IMR-90 (cell line): ENCODE data around the gene TRIM41. TPM values are rescaled to one million over a fixed set of nuclear protein-coding genes. Genes with fewer than 3 reads are reported as not detected.

Experiments
- ATAC-seq: fragments of 200-7000 bp; cut with Tn5 transposase; 2 replicates; pipeline ENCODE4 v1.9.1; 2020; ENCODE audit warnings: low read depth, mild to moderate bottlenecking, moderate library complexity
- BruUV-seq: library from RNA; stranded (reverse); fragments of 400-500 nt; replicated peaks from 2 replicates; lab custom pipeline; 2021; lab: Mats Ljungman, UMichigan
- CTCF ChIA-PET: fragments of 300-600 bp; formaldehyde crosslinking; extraction: SDS; loops from one replicate; lab custom pipeline; 2021; ENCODE audit warnings: antibody characterized with exemption; lab: Yijun Ruan, JAX
- POLR2A ChIA-PET: fragments of 300-600 bp; sonication (Branson Sonifier 250); formaldehyde crosslinking; loops from one replicate; lab custom pipeline; 2022; ENCODE audit warnings: antibody characterized with exemption; ENCODE audit not compliant: unreplicated experiment; lab: Charles Lee
- DNase-seq: peaks from one replicate; pipeline ENCODE4 v3.0.0; 2013
- H2AFZ ChIP-seq: replicated peaks from 2 replicates; pipeline ENCODE3; 2013; ENCODE audit warnings: low read length, mild to moderate bottlenecking; ENCODE audit not compliant: poor library complexity
- H2AK5ac ChIP-seq: 2 replicates; pipeline ENCODE4 v1.6.1; 2013; ENCODE audit warnings: low read depth, low read length, inconsistent platforms
- H2AK9ac ChIP-seq: replicated peaks from 2 replicates; pipeline ENCODE3; 2013; ENCODE audit warnings: mild to moderate bottlenecking, low read depth, low read length, moderate library complexity; ENCODE audit not compliant: poor library complexity
- H2BK120ac ChIP-seq: 2 replicates; pipeline ENCODE4 v1.6.1; 2013; ENCODE audit warnings: low read depth, low read length, inconsistent platforms
- H2BK15ac ChIP-seq: 3 replicates; pipeline ENCODE4 v1.6.1; 2013; ENCODE audit warnings: low read depth, low read length, inconsistent platforms
- H2BK20ac ChIP-seq: 2 replicates; pipeline ENCODE4 v1.6.1; 2013; ENCODE audit warnings: low read depth, mild to moderate bottlenecking, inconsistent platforms, low read length, moderate library complexity
- H2BK5ac ChIP-seq: 2 replicates; pipeline ENCODE4 v1.6.1; 2013; ENCODE audit warnings: mild to moderate bottlenecking, low read depth, low read length, inconsistent platforms; ENCODE audit not compliant: poor library complexity, severe bottlenecking
- H3K14ac ChIP-seq: replicated peaks from 2 replicates; pipeline ENCODE4 v1.6.1; 2013; ENCODE audit warnings: low read depth, low read length, inconsistent platforms
- H3K18ac ChIP-seq: 2 replicates; pipeline ENCODE4 v1.6.1; 2013; ENCODE audit warnings: low read depth, low read length, control low read depth
- H3K23ac ChIP-seq: 2 replicates; pipeline ENCODE4 v1.6.1; 2013; ENCODE audit warnings: low read depth, low read length, inconsistent platforms
- H3K27ac ChIP-seq: 2 replicates; pipeline ENCODE4 v1.5.1; 2013; ENCODE audit warnings: mild to moderate bottlenecking, control low read depth, low read length; ENCODE audit not compliant: insufficient read depth
- H3K27me3 ChIP-seq: 2 replicates; pipeline ENCODE4 v1.6.1; 2013; ENCODE audit warnings: low read length; ENCODE audit not compliant: control insufficient read depth, insufficient read depth
- H3K36me3 ChIP-seq: 2 replicates; pipeline ENCODE4 v1.6.1; 2013; ENCODE audit warnings: low read length, mixed read lengths; ENCODE audit not compliant: control insufficient read depth, insufficient read depth
- H3K4ac ChIP-seq: 2 replicates; pipeline ENCODE4 v1.6.1; 2013; ENCODE audit warnings: low read depth, low read length, inconsistent platforms
- H3K4me1 ChIP-seq: 2 replicates; pipeline ENCODE4 v1.6.1; 2013; ENCODE audit warnings: low read length, mixed read lengths; ENCODE audit not compliant: control insufficient read depth, insufficient read depth
- H3K4me2 ChIP-seq: 2 replicates; pipeline ENCODE4 v1.6.1; 2013; ENCODE audit warnings: low read depth, mild to moderate bottlenecking, control low read depth, low read length, moderate library complexity
- H3K4me3 ChIP-seq: 2 replicates; pipeline ENCODE4 v1.5.1; 2013; ENCODE audit warnings: low read depth, mild to moderate bottlenecking, control low read depth, low read length, moderate library complexity; ENCODE audit not compliant: insufficient read depth
- H3K56ac ChIP-seq: 2 replicates; pipeline ENCODE4 v1.6.1; 2013; ENCODE audit warnings: low read length, inconsistent platforms; ENCODE audit not compliant: insufficient read depth; ENCODE audit errors: extremely low read depth
- H3K79me1 ChIP-seq, 2 experiments: 2 replicates each; pipeline ENCODE4 v1.6.1; 2013; ENCODE audit warnings: low read length in 2 of 2, inconsistent platforms in 1 of 2, low read depth in 1 of 2
- H3K9ac ChIP-seq: 2 replicates; pipeline ENCODE4 v1.6.1; 2013; ENCODE audit warnings: low read depth, low read length, control low read depth
- H3K9me1 ChIP-seq: 2 replicates; pipeline ENCODE4 v1.6.1; 2013; ENCODE audit warnings: low read length, inconsistent platforms; ENCODE audit not compliant: insufficient read depth
- H3K9me3 ChIP-seq: 2 replicates; pipeline ENCODE4 v1.6.1; 2013; ENCODE audit warnings: low read length; ENCODE audit not compliant: control insufficient read depth, insufficient read depth
- H4K20me1 ChIP-seq: 2 replicates; pipeline ENCODE4 v1.6.1; 2013; ENCODE audit warnings: low read length, inconsistent platforms; ENCODE audit not compliant: insufficient read depth
- H4K5ac ChIP-seq: 2 replicates; pipeline ENCODE4 v1.6.1; 2013; ENCODE audit warnings: mild to moderate bottlenecking, low read depth, low read length, control low read depth
- H4K8ac ChIP-seq, 2 experiments: 2 replicates each; pipeline ENCODE4 v1.6.1; 2013; ENCODE audit warnings: low read depth in 2 of 2, low read length in 2 of 2, control low read depth in 1 of 2, inconsistent platforms in 1 of 2
- H4K91ac ChIP-seq: 2 replicates; pipeline ENCODE4 v1.6.1; 2013; ENCODE audit warnings: low read depth, low read length, inconsistent platforms; ENCODE audit not compliant: insufficient read depth
- BHLHE40 ChIP-seq: fragments of 150-350 bp; IDR thresholded peaks from 2 replicates; pipeline ENCODE4 v1.6.1; 2016; ENCODE audit warnings: mild to moderate bottlenecking, low read depth, low read length
- CEBPB ChIP-seq: IDR thresholded peaks from 2 replicates; pipeline ENCODE4 v1.6.1; 2012; ENCODE audit warnings: low read depth, low read length, improper control_type of control experiment
- CHD1 ChIP-seq: IDR thresholded peaks from 2 replicates; pipeline ENCODE4 v1.6.1; 2012; ENCODE audit warnings: low read depth, low read length, improper control_type of control experiment
- ELK1 ChIP-seq: fragments of 150-350 bp; IDR thresholded peaks from 2 replicates; pipeline ENCODE4 v1.6.1; 2016; ENCODE audit warnings: low read depth, mild to moderate bottlenecking, low read length, moderate library complexity, borderline replicate concordance
- MAFK ChIP-seq: IDR thresholded peaks from 2 replicates; pipeline ENCODE4 v1.6.1; 2012; ENCODE audit warnings: low read depth, low read length, improper control_type of control experiment
- MAZ ChIP-seq: IDR thresholded peaks from 2 replicates; pipeline ENCODE4 v1.6.1; 2012; ENCODE audit warnings: low read depth, mild to moderate bottlenecking, low read length, improper control_type of control experiment, moderate library complexity, borderline replicate concordance
- MXI1 ChIP-seq: IDR thresholded peaks from 2 replicates; pipeline ENCODE4 v1.6.1; 2012; ENCODE audit warnings: low read depth, mild to moderate bottlenecking, low read length, moderate library complexity, borderline replicate concordance
- NFE2L2 ChIP-seq: fragments of 150-350 bp; IDR thresholded peaks from 2 replicates; pipeline ENCODE4 v1.6.1; 2016; ENCODE audit warnings: low read depth, mild to moderate bottlenecking, low read length
- POLR2A ChIP-seq: IDR thresholded peaks from 2 replicates; pipeline ENCODE4 v1.6.1; 2012; ENCODE audit warnings: mild to moderate bottlenecking, low read depth, low read length
- RAD21 ChIP-seq: IDR thresholded peaks from 2 replicates; pipeline ENCODE4 v1.6.1; 2012; ENCODE audit warnings: low read length, improper control_type of control experiment
- RCOR1 ChIP-seq: IDR thresholded peaks from 2 replicates; pipeline ENCODE4 v1.6.1; 2012; ENCODE audit warnings: mild to moderate bottlenecking, low read length, improper control_type of control experiment; ENCODE audit not compliant: insufficient replicate concordance
- RFX5 ChIP-seq: IDR thresholded peaks from 2 replicates; pipeline ENCODE4 v1.8.0; 2012; ENCODE audit warnings: low read depth, mild to moderate bottlenecking, low read length, moderate library complexity
- SMC3 ChIP-seq: fragments of 150-350 bp; IDR thresholded peaks from 2 replicates; pipeline ENCODE4 v1.6.1; 2016; ENCODE audit warnings: low read depth, mild to moderate bottlenecking, antibody characterized with exemption, low read length, moderate library complexity
- WGBS, 2 experiments: methylation state at CpG; one replicate each; pipeline versions ENCODE4 v1.1.5 to v1.1.7; 2013; ENCODE audit warnings: missing lambda C conversion rate in 2 of 2; ENCODE audit not compliant: insufficient read length in 1 of 2; ENCODE audit errors: extremely low coverage in 2 of 2; 5-methylcytosine and 5-hydroxymethylcytosine counted together
- dilution Hi-C: fragments of 300-500 bp; cut with HindIII; formaldehyde crosslinking; loops from one replicate; pipeline ENCODE4 v1.14.3; 2018; ENCODE audit warnings: low sequenced_read_pairs; ENCODE audit not compliant: unreplicated experiment
- in situ Hi-C: fragments of 300-500 bp; cut with MboI; formaldehyde crosslinking; loops from 3 replicates; pipeline ENCODE4 v1.14.3; 2019; ENCODE audit warnings: low sequenced_read_pairs, inconsistent platforms, mixed read lengths
- intact Hi-C: fragments of 100-400 bp; cut with micrococcal nuclease; formaldehyde crosslinking; loops from 2 replicates; pipeline ENCODE4 v1.10.0; 2022
- polyA plus RNA-seq, 3 experiments: library from polyadenylated mRNA; depleted of rRNA; stranded (reverse); fragments of >200 nt; gene quantifications; 2 replicates each; pipeline ENCODE4 v1.2.3, GENCODE V29; 2012; ENCODE audit warnings: low replicate concordance in 1 of 3
- total RNA-seq: library from RNA; depleted of rRNA; stranded (reverse); fragments of >200 nt; gene quantifications from 2 replicates; pipeline ENCODE4 v1.2.3, GENCODE V29; 2012
- TF ChIP-seq, protein P1 (sequence below): fragments of 150-350 bp; IDR thresholded peaks from 2 replicates; pipeline ENCODE4 v1.6.1; 2017; ENCODE audit warnings: mild to moderate bottlenecking, antibody characterized with exemption, low read length, low read depth
- TF ChIP-seq, protein P2 (sequence below): conservative IDR thresholded peaks from 2 replicates; pipeline ENCODE4 v1.5.1; 2012; ENCODE audit warnings: mild to moderate bottlenecking, low read depth, low read length, improper control_type of control experiment

The TRIM41 gene
- total and polyA plus RNA-seq, 2 of the 4 experiments (the other 2 are of a cell fraction) = 5.9 to 15.7 TPM

DNA sequence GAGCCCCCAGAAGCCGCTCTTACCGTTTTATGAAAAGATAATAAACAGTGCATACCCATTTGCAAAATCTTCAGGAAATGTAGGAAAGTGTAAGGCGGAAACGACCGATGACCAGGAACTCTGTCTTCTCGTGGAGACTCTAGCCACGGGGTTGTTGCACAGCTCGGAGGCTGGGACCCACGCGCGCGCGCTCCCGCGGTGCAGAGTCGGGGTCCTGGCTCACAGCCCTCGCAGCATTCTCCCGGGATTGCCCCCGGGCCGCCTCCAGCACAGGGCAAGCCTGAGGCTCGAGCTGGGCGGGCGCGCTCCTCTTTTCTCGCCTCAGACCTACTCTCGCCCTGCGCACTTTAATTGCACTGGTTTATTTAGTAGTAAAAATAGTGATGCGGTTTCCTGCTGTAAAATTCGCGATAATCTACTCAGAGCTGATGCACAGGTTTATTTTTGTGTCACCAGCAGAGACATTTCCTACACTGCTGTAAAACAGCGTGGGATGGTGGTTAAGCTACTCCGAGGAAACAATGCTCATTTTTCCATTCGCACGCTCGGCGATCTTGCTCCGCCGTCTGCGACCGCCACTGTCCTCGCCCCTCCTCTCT, 33.6 kb upstream of the TRIM41 start:
- H3K4me1 ChIP-seq = peaks cover 4% of the 10 kb centered on the region
- ChIA-PET CTCF (interaction anchor here (1.0 kb wide), 2 partner anchors 18 to 90 kb away, joined by 3 to 4 read pairs; no protein-coding TSS in a partner anchor), POLR2A (no interaction called here)
- in situ Hi-C loops = loop anchor here (5.0 to 10.0 kb wide), 2 partner anchors 68 to 385 kb away; partner anchors contain the start of gene MGAT1
- dilution Hi-C loops = no loop called here
- H3K79me1 ChIP-seq = peaks cover 10 to 11% of the 10 kb centered on the region in 2 experiments; a peak in 3 of 4 replicates
- intact Hi-C loops = loop anchor here (5.0 kb wide), 1 partner anchor 73 kb away; the partner anchor contains the start of gene TRIM52
- H2AK9ac ChIP-seq = peak overlapping the region; percentile 81
- no peak overlapping the region for H3K14ac ChIP-seq
- H3K4me2 ChIP-seq = peak overlapping the region; percentile 87
- no peaks in the 10 kb centered on the region for H3K9me3 ChIP-seq
- no peak overlapping the region for H4K5ac ChIP-seq
- no TSS peak for BruUV-seq
- no peak overlapping the region for H3K56ac ChIP-seq
- H3K9me1 ChIP-seq = peaks cover 5% of the 10 kb centered on the region
- H3K27ac ChIP-seq = no peak overlapping the region; the same call in 1 of the 2 replicates
- no peak overlapping the region for H2BK5ac ChIP-seq
- WGBS, 2 experiments = no CpG with 5 or more reads among the region's 41 CpGs
- no peak overlapping the region for H3K18ac ChIP-seq
- H3K9ac ChIP-seq = peak overlapping the region; percentile 10
- no peak overlapping the region for H2BK120ac ChIP-seq
- H4K8ac ChIP-seq = no peak overlapping the region
- H3K4ac ChIP-seq = no peak overlapping the region
- no peak overlapping the region for H2BK15ac ChIP-seq
- no peak overlapping the region for H2AK5ac ChIP-seq
- no peak overlapping the region for H4K91ac ChIP-seq
- no peak for TF ChIP-seq MAZ
- no peak for TF ChIP-seq RAD21
- no peak for TF ChIP-seq BHLHE40
- TF ChIP-seq ELK1 = no peak
- TF ChIP-seq, protein P1, sequence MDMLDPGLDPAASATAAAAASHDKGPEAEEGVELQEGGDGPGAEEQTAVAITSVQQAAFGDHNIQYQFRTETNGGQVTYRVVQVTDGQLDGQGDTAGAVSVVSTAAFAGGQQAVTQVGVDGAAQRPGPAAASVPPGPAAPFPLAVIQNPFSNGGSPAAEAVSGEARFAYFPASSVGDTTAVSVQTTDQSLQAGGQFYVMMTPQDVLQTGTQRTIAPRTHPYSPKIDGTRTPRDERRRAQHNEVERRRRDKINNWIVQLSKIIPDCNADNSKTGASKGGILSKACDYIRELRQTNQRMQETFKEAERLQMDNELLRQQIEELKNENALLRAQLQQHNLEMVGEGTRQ = no peak
- no peak for TF ChIP-seq RCOR1
- no peak for TF ChIP-seq POLR2A
- TF ChIP-seq SMC3 = no peak
- TF ChIP-seq MAFK = no peak
- TF ChIP-seq, protein P2, sequence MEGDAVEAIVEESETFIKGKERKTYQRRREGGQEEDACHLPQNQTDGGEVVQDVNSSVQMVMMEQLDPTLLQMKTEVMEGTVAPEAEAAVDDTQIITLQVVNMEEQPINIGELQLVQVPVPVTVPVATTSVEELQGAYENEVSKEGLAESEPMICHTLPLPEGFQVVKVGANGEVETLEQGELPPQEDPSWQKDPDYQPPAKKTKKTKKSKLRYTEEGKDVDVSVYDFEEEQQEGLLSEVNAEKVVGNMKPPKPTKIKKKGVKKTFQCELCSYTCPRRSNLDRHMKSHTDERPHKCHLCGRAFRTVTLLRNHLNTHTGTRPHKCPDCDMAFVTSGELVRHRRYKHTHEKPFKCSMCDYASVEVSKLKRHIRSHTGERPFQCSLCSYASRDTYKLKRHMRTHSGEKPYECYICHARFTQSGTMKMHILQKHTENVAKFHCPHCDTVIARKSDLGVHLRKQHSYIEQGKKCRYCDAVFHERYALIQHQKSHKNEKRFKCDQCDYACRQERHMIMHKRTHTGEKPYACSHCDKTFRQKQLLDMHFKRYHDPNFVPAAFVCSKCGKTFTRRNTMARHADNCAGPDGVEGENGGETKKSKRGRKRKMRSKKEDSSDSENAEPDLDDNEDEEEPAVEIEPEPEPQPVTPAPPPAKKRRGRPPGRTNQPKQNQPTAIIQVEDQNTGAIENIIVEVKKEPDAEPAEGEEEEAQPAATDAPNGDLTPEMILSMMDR = no peak
- no peak for TF ChIP-seq CHD1
- TF ChIP-seq NFE2L2 = no peak
- TF ChIP-seq CEBPB = no peak
- no peak for TF ChIP-seq MXI1
- TF ChIP-seq RFX5 = no peak
- peak; percentile 30 for DNase-seq
- H3K36me3 ChIP-seq = no peaks in the 10 kb centered on the region
- ATAC-seq = no peak
- peaks cover 12% of the 10 kb centered on the region for H4K20me1 ChIP-seq
- no peak overlapping the region for H2BK20ac ChIP-seq
- no peak overlapping the region; the same call in 1 of the 2 replicates for H3K23ac ChIP-seq
- no peaks in the 10 kb centered on the region for H3K27me3 ChIP-seq
- H3K4me3 ChIP-seq = peak overlapping the region; percentile 65
- peak overlapping the region; percentile 99 for H2AFZ ChIP-seq
